Astrocyte of the hippocampus (primary cell): ENCODE results near the gene METTL4.
A peak's percentile ranks its signal among the peaks of the same experiment; 100 is the strongest.

Experiments
- DNase-seq: peaks from one replicate; pipeline ENCODE4 v3.0.0; 2011; ENCODE audit warnings: low read depth, low spot score

The METTL4 gene

GRCh38 chr18:2571200-2572170 is at the start of gene METTL4, which contains the start of gene NDC80:
Gene METTL4, minus strand, starts transcription at chr18:2571505. Its CDS starts 4,289 bp downstream, at chr18:2567216.
Gene NDC80, plus strand, starts transcription at chr18:2571557. Its CDS starts 1,429 bp downstream, at chr18:2572986.
- DNase-seq: peak; percentile 96

GRCh38 chr18:2618009-2618408 is 46.7 kb upstream of the METTL4 start:
- peak; percentile 86 for DNase-seq

GRCh38 chr18:2617401-2617998 is 46.2 kb upstream of the METTL4 start:
- DNase-seq: peak; percentile 58

- no peak for DNase-seq
These were observed 41.7 kb upstream of the METTL4 start for GRCh38 chr18:2612996-2613395.

GRCh38 chr18:2610549-2610948 is 39.2 kb upstream of the METTL4 start:
- DNase-seq: no peak

GRCh38 chr18:2609604-2610003 is 38.3 kb upstream of the METTL4 start:
- no peak for DNase-seq

- DNase-seq: no peak
These were observed 35.0 kb upstream of the METTL4 start for GRCh38 chr18:2606335-2606734.

GRCh38 chr18:2602844-2603243 is 31.5 kb upstream of the METTL4 start:
- no peak for DNase-seq

GRCh38 chr18:2597639-2598038 is 26.3 kb upstream of the METTL4 start:
- no peak for DNase-seq

- DNase-seq: no peak
These were observed 19.0 kb upstream of the METTL4 start for GRCh38 chr18:2590303-2590702.

- DNase-seq: no peak
These were observed 18.2 kb upstream of the METTL4 start for GRCh38 chr18:2589345-2590068.

GRCh38 chr18:2588666-2589344 is 17.5 kb upstream of the METTL4 start:
- no peak for DNase-seq

GRCh38 chr18:2587788-2588187 is 16.5 kb upstream of the METTL4 start:
- no peak for DNase-seq

GRCh38 chr18:2573408-2573807 is 2.1 kb upstream of the METTL4 start:
- DNase-seq: no peak

- peak; percentile 33 for DNase-seq
These were observed 1.6 kb upstream of the METTL4 start for GRCh38 chr18:2572892-2573291.

GRCh38 chr18:2572171-2572569 is 865 bp upstream of the METTL4 start:
- no peak for DNase-seq

- DNase-seq: peak; percentile 86
These were observed 519 bp downstream of the METTL4 start for GRCh38 chr18:2570772-2571199.

- no peak for DNase-seq
These were observed 1.7 kb downstream of the METTL4 start for GRCh38 chr18:2569338-2570207.

GRCh38 chr18:2568605-2569004 is 2.7 kb downstream of the METTL4 start:
- no peak for DNase-seq

GRCh38 chr18:2568129-2568528 is 3.2 kb downstream of the METTL4 start:
- no peak for DNase-seq
